Lung (tissue), 12 donors: ENCODE data around the gene TGFA. TPM values are rescaled to one million over a fixed set of nuclear protein-coding genes. Genes with fewer than 3 reads are reported as not detected.

Experiments
- ATAC-seq: fragments of 200-7000 bp; cut with Tn5 transposase; one replicate; pipeline ENCODE4 v1.9.1; 2020; ENCODE audit warnings: moderate number of reproducible peaks; ENCODE audit not compliant: insufficient read depth, low FRiP score
- DNase-seq, 3 donors: peaks; one replicate each; pipeline ENCODE4 v3.0.0-alpha.2; 2013 to 2017
- H3K27ac ChIP-seq, 2 donors: one replicate each; pipeline ENCODE4 v1.5.1; 2013; ENCODE audit warnings: mild to moderate bottlenecking in 2 of 2, moderate library complexity in 2 of 2, control low read depth in 1 of 2, inconsistent platforms in 1 of 2, low read depth in 1 of 2, low read length in 1 of 2
- H3K27me3 ChIP-seq, 3 donors: one replicate each; pipeline ENCODE4 v1.5.1; 2013; ENCODE audit warnings: low read length in 2 of 3; ENCODE audit not compliant: control insufficient read depth in 3 of 3, insufficient read depth in 3 of 3
- H3K36me3 ChIP-seq, 4 donors: one replicate each; pipeline ENCODE4 v1.5.1; 2013; ENCODE audit warnings: low read length in 4 of 4, mild to moderate bottlenecking in 1 of 4, moderate library complexity in 1 of 4; ENCODE audit not compliant: control insufficient read depth in 4 of 4, insufficient read depth in 4 of 4
- H3K4me1 ChIP-seq, 5 donors: one replicate each; pipeline ENCODE4 v1.5.1; 2013; ENCODE audit warnings: low read length in 5 of 5, mild to moderate bottlenecking in 2 of 5, moderate library complexity in 1 of 5; ENCODE audit not compliant: control insufficient read depth in 5 of 5, insufficient read depth in 5 of 5
- H3K4me3 ChIP-seq: one replicate; pipeline ENCODE4 v1.5.1; 2013; ENCODE audit warnings: mild to moderate bottlenecking, control low read depth, moderate library complexity
- H3K9ac ChIP-seq, 2 donors: one replicate each; pipeline ENCODE4 v1.5.1; 2013; ENCODE audit warnings: low read length in 2 of 2, control low read depth in 1 of 2; ENCODE audit not compliant: insufficient read depth in 1 of 2
- H3K9me3 ChIP-seq, 4 donors: one replicate each; pipeline ENCODE4 v1.5.1; 2013; ENCODE audit warnings: low read length in 3 of 4, mild to moderate bottlenecking in 1 of 4, moderate library complexity in 1 of 4; ENCODE audit not compliant: control insufficient read depth in 4 of 4, insufficient read depth in 3 of 4
- WGBS, 2 donors: extraction: QIAGEN DNeasy Blood & Tissue Kit; methylation state at CpG; one replicate each; pipeline ENCODE4 v1.1.7; 2013; 5-methylcytosine and 5-hydroxymethylcytosine counted together
- polyA plus RNA-seq, 2 donors: library from polyadenylated mRNA; stranded (reverse); fragments of 200-250 nt; gene quantifications; one replicate each; pipeline ENCODE4 v1.2.1, GENCODE V29; 2013
- total RNA-seq, 2 donors: library from RNA; depleted of rRNA in 1 of 2; stranded (reverse); fragments of >200 nt in 1 of 2; gene quantifications; one replicate each; pipeline ENCODE4 v1.2.1, GENCODE V29; 2014 to 2021
- TF ChIP-seq, protein P1 (sequence below): IDR thresholded peaks from 2 replicates; pipeline ENCODE4 v1.5.1; 2012; ENCODE audit warnings: mild to moderate bottlenecking; ENCODE audit errors: control extremely low read depth, extremely low read depth
- donor health status: control.
- donor health status: control.
- donor health status: Bipolar disorder and iron deficiency.
- donor health status: healthy.
- donor health status: DM: yes; HTN: yes; CAD: no.

TGFA gene
- total and polyA plus RNA-seq, 4 donors: 1.9 to 13.0 (median 7.0) TPM

GRCh38 chr2:70450641-70451250 is 102.9 kb downstream of the TGFA start:
- DNase-seq: no peak
- WGBS, 2 donors: 63 to 74% methylated on average over 7 of the region's 7 CpGs
- H3K9me3 ChIP-seq: no peaks in the 10 kb centered on the region
- no peak for ATAC-seq
- no peaks in the 10 kb centered on the region for H3K4me1 ChIP-seq
- H3K27ac ChIP-seq: no peak overlapping the region
- no peaks in the 10 kb centered on the region for H3K36me3 ChIP-seq
- TF ChIP-seq, protein P1, sequence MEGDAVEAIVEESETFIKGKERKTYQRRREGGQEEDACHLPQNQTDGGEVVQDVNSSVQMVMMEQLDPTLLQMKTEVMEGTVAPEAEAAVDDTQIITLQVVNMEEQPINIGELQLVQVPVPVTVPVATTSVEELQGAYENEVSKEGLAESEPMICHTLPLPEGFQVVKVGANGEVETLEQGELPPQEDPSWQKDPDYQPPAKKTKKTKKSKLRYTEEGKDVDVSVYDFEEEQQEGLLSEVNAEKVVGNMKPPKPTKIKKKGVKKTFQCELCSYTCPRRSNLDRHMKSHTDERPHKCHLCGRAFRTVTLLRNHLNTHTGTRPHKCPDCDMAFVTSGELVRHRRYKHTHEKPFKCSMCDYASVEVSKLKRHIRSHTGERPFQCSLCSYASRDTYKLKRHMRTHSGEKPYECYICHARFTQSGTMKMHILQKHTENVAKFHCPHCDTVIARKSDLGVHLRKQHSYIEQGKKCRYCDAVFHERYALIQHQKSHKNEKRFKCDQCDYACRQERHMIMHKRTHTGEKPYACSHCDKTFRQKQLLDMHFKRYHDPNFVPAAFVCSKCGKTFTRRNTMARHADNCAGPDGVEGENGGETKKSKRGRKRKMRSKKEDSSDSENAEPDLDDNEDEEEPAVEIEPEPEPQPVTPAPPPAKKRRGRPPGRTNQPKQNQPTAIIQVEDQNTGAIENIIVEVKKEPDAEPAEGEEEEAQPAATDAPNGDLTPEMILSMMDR: no peak
- H3K4me3 ChIP-seq: no peak overlapping the region
- no peak overlapping the region for H3K9ac ChIP-seq
- H3K27me3 ChIP-seq: no peaks in the 10 kb centered on the region

- no peak overlapping the region for H3K9ac ChIP-seq
- 66 to 87% methylated on average over 4 of the region's 4 CpGs for WGBS, 2 donors
- no peaks in the 10 kb centered on the region for H3K9me3 ChIP-seq
- no peak overlapping the region for H3K4me3 ChIP-seq
- ATAC-seq (no peak), DNase-seq (peak in 1 of 3 donors; percentile 6)
- no peaks in the 10 kb centered on the region for H3K4me1 ChIP-seq
- TF ChIP-seq, protein P1: no peak
- H3K27ac ChIP-seq: no peak overlapping the region
- no peaks in the 10 kb centered on the region for H3K27me3 ChIP-seq
- H3K36me3 ChIP-seq: no peaks in the 10 kb centered on the region
Observed at GRCh38 chr2:70448041-70448440, 105.6 kb downstream of the TGFA start.

DNA sequence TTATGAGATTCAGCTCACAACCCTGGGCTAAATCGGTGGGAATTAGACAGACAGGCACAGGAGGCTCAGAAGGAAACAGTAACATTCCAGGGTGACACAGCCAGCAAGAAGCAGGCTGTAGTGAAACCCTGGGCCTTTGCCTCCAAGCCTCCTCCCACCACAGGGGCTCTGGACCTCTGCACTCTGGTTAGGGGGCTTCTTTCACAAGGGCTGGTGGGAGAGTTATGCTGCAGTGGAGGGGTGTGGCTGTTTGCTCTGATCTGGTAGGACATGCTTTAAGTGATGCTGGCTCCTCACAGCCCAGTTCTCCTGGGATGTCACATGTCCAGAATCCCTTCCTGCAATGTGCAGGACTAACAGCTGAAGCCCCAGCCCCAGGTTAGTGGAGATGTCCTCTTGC is 109.9 kb downstream of the TGFA start:
- DNase-seq (no peak), ATAC-seq (no peak)

More for the DNA sequence above, 109.9 kb downstream of the TGFA start:
- Histone ChIP-seq H3K9ac (no peak overlapping the region), H3K4me1 (no peaks in the 10 kb centered on the region), H3K27ac (no peak overlapping the region), H3K27me3 (no peaks in the 10 kb centered on the region), H3K9me3 (no peaks in the 10 kb centered on the region), H3K36me3 (no peaks in the 10 kb centered on the region), H3K4me3 (no peak overlapping the region)
- TF ChIP-seq, protein P1: no peak
- WGBS, 2 donors: 75 to 90% methylated on average over 1 of the region's 1 CpG
